GM19238 (cell line): Measurements from ENCODE around the gene TMEM229A.
"Not testable (repeated sequence)": the region's sequence is repeated elsewhere in the genome, so short reads cannot be mapped to it uniquely, and the experiment has no call there.

ENCODE experiments used
- DNase-seq: peaks from one replicate; pipeline ENCODE4 v3.0.0; 2011; ENCODE audit warnings: low spot score; ENCODE audit not compliant: insufficient read length

TMEM229A gene

GRCh38 chr7:124033095-124033806 lies 384 bp upstream of the TMEM229A start:
- DNase-seq = no peak

- no peak for DNase-seq
Observed at GRCh38 chr7:124031919-124032318, 948 bp downstream of the TMEM229A start.

DNA sequence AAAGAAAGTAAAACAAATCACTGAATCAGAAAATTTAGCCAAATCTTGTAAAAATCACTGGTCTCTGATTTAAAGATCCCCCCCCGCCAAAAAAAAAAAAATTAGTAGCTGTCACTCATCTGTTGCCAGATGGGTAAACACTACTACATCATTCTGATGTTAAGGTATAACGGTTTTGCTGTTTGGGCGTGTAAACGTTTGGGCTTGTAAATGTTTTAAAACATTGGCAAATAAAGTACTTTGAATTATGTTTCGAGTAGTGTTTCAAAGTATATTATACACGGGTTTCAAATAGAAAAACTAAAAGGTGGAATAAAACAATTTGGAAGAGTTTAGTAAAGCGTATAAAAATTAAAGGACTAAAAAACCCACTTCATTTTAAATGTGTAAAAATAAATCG lies 1.5 kb downstream of the TMEM229A start:
- DNase-seq = no peak

GRCh38 chr7:124030964-124031363 lies 1.9 kb downstream of the TMEM229A start:
- DNase-seq = no peak

DNA sequence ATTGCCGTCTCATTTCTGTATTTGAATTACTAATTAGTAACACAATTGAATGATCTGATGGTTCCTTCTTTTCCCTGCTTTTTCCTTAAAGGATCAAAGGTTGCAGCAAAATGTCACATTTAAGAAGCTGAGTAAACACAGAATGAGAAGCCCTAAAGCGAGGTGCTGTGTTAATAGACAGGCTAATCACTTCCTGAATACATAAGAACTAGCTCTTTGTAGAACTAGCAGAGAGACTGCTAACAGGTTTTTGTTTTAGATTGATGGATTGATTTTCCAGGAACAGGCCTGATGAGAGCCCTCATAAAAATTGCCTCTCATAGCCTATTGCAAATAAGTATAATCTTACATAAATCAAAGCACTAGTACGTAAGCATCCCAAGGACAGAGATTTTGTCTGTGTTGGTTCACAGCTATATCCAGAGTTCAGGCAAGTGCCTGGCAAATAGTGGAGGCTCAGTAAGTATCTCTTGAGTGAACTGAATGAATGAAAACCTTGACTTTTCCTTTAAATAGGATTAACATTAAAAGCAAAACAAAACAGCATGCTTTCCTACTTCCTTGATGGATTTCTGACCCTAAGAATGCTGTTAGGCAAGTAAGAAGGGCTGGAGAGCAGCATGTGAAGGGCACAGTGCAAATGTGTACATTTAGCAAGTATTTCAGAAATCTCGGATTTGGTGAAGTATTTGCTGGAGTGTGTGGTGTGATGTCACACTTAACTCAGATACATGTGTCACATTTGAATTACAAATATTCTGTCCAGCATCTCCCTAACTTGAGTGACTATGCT lies 3.3 kb downstream of the TMEM229A start:
- no peak for DNase-seq

- DNase-seq = no peak
Observed at GRCh38 chr7:124027236-124027635, 5.6 kb downstream of the TMEM229A start.

GRCh38 chr7:124024329-124024728 lies 8.5 kb downstream of the TMEM229A start:
- DNase-seq = not testable (repeated sequence)

- no peak for DNase-seq
Observed at GRCh38 chr7:124022551-124022950, 10.3 kb downstream of the TMEM229A start.

GRCh38 chr7:124020060-124020459 lies 12.8 kb downstream of the TMEM229A start:
- DNase-seq = no peak

- DNase-seq = no peak
Observed at GRCh38 chr7:124013306-124013705, 19.6 kb downstream of the TMEM229A start.

GRCh38 chr7:124012864-124013263 lies 20.0 kb downstream of the TMEM229A start:
- DNase-seq = no peak

DNA sequence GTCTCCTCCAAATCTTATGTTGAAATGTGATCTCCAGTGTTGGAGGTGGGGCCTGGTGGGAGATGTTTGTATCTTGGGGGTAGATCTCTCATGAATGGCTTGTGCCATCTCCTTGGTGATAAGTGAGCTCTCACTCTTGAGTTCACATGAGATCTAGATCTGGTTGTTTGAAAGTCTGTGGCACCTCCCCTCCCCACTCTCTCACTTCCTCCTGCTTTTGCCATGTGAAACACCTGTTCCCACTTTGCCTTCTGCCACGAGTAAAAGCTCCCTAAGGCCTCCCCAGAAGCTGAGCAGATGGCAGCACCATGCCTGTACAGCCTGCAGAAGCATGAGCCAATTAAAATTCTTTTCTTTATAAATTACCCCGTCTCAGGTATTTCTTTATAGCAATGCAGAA lies 23.5 kb downstream of the TMEM229A start:
- DNase-seq = no peak

DNA sequence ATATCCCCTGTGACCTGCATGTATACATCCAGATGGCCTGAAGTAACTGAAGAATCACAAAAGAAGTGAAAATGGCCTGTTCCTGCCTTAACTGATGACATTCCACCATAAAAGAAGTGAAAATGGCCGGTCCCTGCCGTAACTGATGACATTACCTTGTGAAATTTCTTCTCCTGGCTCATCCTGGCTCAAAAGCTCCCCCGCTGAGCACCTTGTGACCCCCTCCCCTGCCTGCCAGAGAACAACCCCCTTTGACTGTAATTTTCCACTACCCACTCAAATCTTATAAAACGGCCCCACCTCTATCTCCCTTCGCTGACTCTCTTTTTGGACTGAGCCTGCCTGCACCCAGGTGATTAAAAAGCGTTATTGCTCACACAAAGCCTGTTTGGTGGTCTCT lies 24.6 kb downstream of the TMEM229A start:
- DNase-seq = not testable (repeated sequence)

- no peak for DNase-seq
Observed at GRCh38 chr7:123999703-124000102, 33.2 kb downstream of the TMEM229A start.

GRCh38 chr7:123998921-123999320 lies 33.9 kb downstream of the TMEM229A start:
- no peak for DNase-seq

DNA sequence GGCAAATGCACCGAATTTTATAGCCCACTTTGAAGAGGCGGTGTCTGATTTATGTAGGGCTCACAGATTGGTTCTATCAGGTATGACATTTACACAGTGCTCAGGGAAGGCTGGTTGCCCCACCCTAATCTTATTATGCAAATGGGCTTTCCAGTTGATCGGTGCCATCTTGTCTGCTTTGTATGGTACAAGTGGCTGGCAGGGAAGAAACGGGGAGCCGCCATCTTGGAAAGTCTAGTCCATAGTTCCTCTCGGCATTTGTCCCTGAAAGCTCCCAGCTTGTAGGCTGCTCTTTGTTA lies 36.6 kb downstream of the TMEM229A start:
- no peak for DNase-seq

DNA sequence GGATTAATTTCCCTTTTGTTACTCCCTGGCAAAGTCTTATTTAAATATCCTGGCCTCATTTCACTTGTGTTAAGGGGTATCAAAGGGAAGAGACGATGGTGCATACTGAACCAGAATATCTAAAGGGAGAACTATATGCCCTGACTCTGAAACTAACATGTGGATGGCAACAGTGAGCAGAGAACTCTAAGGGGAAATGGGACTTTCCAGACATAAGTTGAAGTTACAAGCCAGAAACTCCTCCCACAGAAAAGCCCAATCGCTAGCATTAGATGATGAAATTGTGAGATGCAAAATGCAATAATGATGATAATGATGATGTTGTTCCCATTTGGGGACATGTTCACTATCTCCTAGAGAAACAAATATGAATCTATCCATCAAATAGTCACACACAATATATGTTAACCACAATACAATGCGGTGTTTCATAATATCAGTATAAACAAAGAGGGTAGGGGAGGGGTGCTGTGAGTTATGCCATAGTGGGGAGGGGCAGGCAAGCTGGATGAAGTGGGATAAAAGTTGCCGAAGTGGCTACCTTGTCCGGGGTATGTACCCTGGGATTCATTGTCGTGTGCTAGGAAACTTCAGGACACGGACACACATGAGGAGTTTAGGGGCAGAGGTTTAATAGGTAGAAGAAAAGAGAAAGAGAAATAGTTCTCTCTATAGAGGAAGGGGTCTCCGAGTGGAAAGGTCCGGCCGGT lies 37.1 kb downstream of the TMEM229A start:
- DNase-seq = no peak

DNA sequence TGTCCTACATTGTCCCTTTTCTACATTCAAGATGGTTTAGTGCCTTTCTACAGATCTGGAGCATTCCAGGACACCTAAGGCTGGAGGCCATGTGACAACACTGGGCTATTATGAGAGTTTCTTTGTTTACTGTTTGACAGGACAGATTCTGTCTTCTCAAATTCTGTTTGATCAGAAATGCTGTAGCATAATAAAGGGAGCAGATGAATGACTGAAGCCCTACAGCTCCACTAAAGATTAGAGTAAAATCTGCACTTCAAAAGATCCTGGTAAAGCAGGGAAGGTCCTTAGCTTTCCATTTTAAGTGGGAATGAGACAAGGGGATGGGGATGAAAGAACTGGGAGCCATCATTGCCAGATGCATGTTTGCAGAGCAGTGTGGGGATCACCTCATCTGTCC lies 38.4 kb downstream of the TMEM229A start:
- DNase-seq = no peak

GRCh38 chr7:123993996-123994395 lies 38.9 kb downstream of the TMEM229A start:
- DNase-seq = no peak

DNA sequence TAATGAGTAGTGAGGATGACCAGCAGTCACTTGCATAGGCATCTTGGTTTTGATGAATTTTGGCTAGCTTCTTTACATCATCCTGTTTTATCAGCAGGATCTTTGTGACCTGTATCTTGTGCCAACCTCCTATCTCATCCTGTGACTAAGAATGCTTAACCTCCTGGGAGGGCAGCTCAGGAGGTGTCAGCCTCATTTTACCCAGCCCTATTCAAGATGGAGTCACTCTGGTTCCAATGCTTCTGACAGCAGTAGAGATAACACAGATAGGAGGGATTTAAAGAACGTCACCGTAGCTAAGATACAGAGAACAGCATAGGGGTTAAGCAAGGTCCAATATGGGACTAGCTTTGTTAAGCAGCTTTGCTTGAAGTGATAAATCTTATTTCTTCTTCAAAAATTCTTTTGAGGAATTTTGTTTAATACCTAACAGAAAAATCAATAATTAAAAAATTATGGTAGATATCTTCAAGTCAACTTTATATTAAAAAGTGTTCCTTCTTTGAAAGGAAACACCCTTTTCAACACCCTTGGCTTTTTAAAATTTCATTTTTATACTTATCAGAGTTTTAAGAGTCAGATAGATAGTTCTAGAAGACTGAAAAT lies 39.9 kb downstream of the TMEM229A start:
- DNase-seq = no peak

DNA sequence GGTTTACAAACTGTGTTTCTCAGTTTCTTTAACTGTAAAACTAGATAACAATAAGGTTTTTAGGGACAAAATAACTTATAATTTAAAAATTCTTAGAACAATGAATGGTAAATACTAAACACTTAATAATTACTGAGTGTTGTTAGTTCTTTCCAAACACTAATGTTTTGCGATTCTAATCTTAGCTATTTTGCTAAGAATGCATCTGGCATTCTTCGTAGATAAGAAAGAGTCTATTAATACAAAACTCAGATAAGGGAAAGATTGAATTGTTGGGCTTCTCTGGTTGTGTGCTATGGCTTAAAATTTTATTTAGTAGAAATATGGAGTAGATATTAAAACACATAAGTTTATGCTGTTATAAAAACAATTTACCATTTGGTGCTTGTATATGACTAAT lies 45.4 kb downstream of the TMEM229A start:
- DNase-seq = no peak
